IMR-90 (cell line): Measurements from ENCODE around the gene PIP5K1C. TPM values are rescaled to one million over a fixed set of nuclear protein-coding genes. Genes with fewer than 3 reads are reported as not detected.

Experiments used
- ATAC-seq: fragments of 200-7000 bp; cut with Tn5 transposase; 2 replicates; pipeline ENCODE4 v1.9.1; 2020; ENCODE audit warnings: low read depth, mild to moderate bottlenecking, moderate library complexity
- BruUV-seq: library from RNA; stranded (reverse); fragments of 400-500 nt; replicated peaks from 2 replicates; lab custom pipeline; 2021; lab: Mats Ljungman, UMichigan
- CTCF ChIA-PET: fragments of 300-600 bp; formaldehyde crosslinking; extraction: SDS; loops from one replicate; lab custom pipeline; 2021; ENCODE audit warnings: antibody characterized with exemption; lab: Yijun Ruan, JAX
- POLR2A ChIA-PET: fragments of 300-600 bp; sonication (Branson Sonifier 250); formaldehyde crosslinking; loops from one replicate; lab custom pipeline; 2022; ENCODE audit warnings: antibody characterized with exemption; ENCODE audit not compliant: unreplicated experiment; lab: Charles Lee
- DNase-seq: peaks from one replicate; pipeline ENCODE4 v3.0.0; 2013
- H2AFZ ChIP-seq: replicated peaks from 2 replicates; pipeline ENCODE3; 2013; ENCODE audit warnings: low read length, mild to moderate bottlenecking; ENCODE audit not compliant: poor library complexity
- H2AK5ac ChIP-seq: 2 replicates; pipeline ENCODE4 v1.6.1; 2013; ENCODE audit warnings: low read depth, low read length, inconsistent platforms
- H2AK9ac ChIP-seq: replicated peaks from 2 replicates; pipeline ENCODE3; 2013; ENCODE audit warnings: mild to moderate bottlenecking, low read depth, low read length, moderate library complexity; ENCODE audit not compliant: poor library complexity
- H2BK120ac ChIP-seq: 2 replicates; pipeline ENCODE4 v1.6.1; 2013; ENCODE audit warnings: low read depth, low read length, inconsistent platforms
- H2BK15ac ChIP-seq: 3 replicates; pipeline ENCODE4 v1.6.1; 2013; ENCODE audit warnings: low read depth, low read length, inconsistent platforms
- H2BK20ac ChIP-seq: 2 replicates; pipeline ENCODE4 v1.6.1; 2013; ENCODE audit warnings: low read depth, mild to moderate bottlenecking, inconsistent platforms, low read length, moderate library complexity
- H2BK5ac ChIP-seq: 2 replicates; pipeline ENCODE4 v1.6.1; 2013; ENCODE audit warnings: mild to moderate bottlenecking, low read depth, low read length, inconsistent platforms; ENCODE audit not compliant: poor library complexity, severe bottlenecking
- H3K14ac ChIP-seq: replicated peaks from 2 replicates; pipeline ENCODE4 v1.6.1; 2013; ENCODE audit warnings: low read depth, low read length, inconsistent platforms
- H3K18ac ChIP-seq: 2 replicates; pipeline ENCODE4 v1.6.1; 2013; ENCODE audit warnings: low read depth, low read length, control low read depth
- H3K23ac ChIP-seq: 2 replicates; pipeline ENCODE4 v1.6.1; 2013; ENCODE audit warnings: low read depth, low read length, inconsistent platforms
- H3K27ac ChIP-seq: 2 replicates; pipeline ENCODE4 v1.5.1; 2013; ENCODE audit warnings: mild to moderate bottlenecking, control low read depth, low read length; ENCODE audit not compliant: insufficient read depth
- H3K27me3 ChIP-seq: 2 replicates; pipeline ENCODE4 v1.6.1; 2013; ENCODE audit warnings: low read length; ENCODE audit not compliant: control insufficient read depth, insufficient read depth
- H3K36me3 ChIP-seq: 2 replicates; pipeline ENCODE4 v1.6.1; 2013; ENCODE audit warnings: low read length, mixed read lengths; ENCODE audit not compliant: control insufficient read depth, insufficient read depth
- H3K4ac ChIP-seq: 2 replicates; pipeline ENCODE4 v1.6.1; 2013; ENCODE audit warnings: low read depth, low read length, inconsistent platforms
- H3K4me1 ChIP-seq: 2 replicates; pipeline ENCODE4 v1.6.1; 2013; ENCODE audit warnings: low read length, mixed read lengths; ENCODE audit not compliant: control insufficient read depth, insufficient read depth
- H3K4me2 ChIP-seq: 2 replicates; pipeline ENCODE4 v1.6.1; 2013; ENCODE audit warnings: low read depth, mild to moderate bottlenecking, control low read depth, low read length, moderate library complexity
- H3K4me3 ChIP-seq: 2 replicates; pipeline ENCODE4 v1.5.1; 2013; ENCODE audit warnings: low read depth, mild to moderate bottlenecking, control low read depth, low read length, moderate library complexity; ENCODE audit not compliant: insufficient read depth
- H3K56ac ChIP-seq: 2 replicates; pipeline ENCODE4 v1.6.1; 2013; ENCODE audit warnings: low read length, inconsistent platforms; ENCODE audit not compliant: insufficient read depth; ENCODE audit errors: extremely low read depth
- H3K79me1 ChIP-seq, 2 experiments: 2 replicates each; pipeline ENCODE4 v1.6.1; 2013; ENCODE audit warnings: low read length in 2 of 2, inconsistent platforms in 1 of 2, low read depth in 1 of 2
- H3K9ac ChIP-seq: 2 replicates; pipeline ENCODE4 v1.6.1; 2013; ENCODE audit warnings: low read depth, low read length, control low read depth
- H3K9me1 ChIP-seq: 2 replicates; pipeline ENCODE4 v1.6.1; 2013; ENCODE audit warnings: low read length, inconsistent platforms; ENCODE audit not compliant: insufficient read depth
- H3K9me3 ChIP-seq: 2 replicates; pipeline ENCODE4 v1.6.1; 2013; ENCODE audit warnings: low read length; ENCODE audit not compliant: control insufficient read depth, insufficient read depth
- H4K20me1 ChIP-seq: 2 replicates; pipeline ENCODE4 v1.6.1; 2013; ENCODE audit warnings: low read length, inconsistent platforms; ENCODE audit not compliant: insufficient read depth
- H4K5ac ChIP-seq: 2 replicates; pipeline ENCODE4 v1.6.1; 2013; ENCODE audit warnings: mild to moderate bottlenecking, low read depth, low read length, control low read depth
- H4K8ac ChIP-seq, 2 experiments: 2 replicates each; pipeline ENCODE4 v1.6.1; 2013; ENCODE audit warnings: low read depth in 2 of 2, low read length in 2 of 2, control low read depth in 1 of 2, inconsistent platforms in 1 of 2
- H4K91ac ChIP-seq: 2 replicates; pipeline ENCODE4 v1.6.1; 2013; ENCODE audit warnings: low read depth, low read length, inconsistent platforms; ENCODE audit not compliant: insufficient read depth
- CEBPB ChIP-seq: IDR thresholded peaks from 2 replicates; pipeline ENCODE4 v1.6.1; 2012; ENCODE audit warnings: low read depth, low read length, improper control_type of control experiment
- CHD1 ChIP-seq: IDR thresholded peaks from 2 replicates; pipeline ENCODE4 v1.6.1; 2012; ENCODE audit warnings: low read depth, low read length, improper control_type of control experiment
- CTCF ChIP-seq: conservative IDR thresholded peaks from 2 replicates; pipeline ENCODE4 v1.5.1; 2012; ENCODE audit warnings: mild to moderate bottlenecking, low read depth, low read length, improper control_type of control experiment
- ELK1 ChIP-seq: fragments of 150-350 bp; IDR thresholded peaks from 2 replicates; pipeline ENCODE4 v1.6.1; 2016; ENCODE audit warnings: low read depth, mild to moderate bottlenecking, low read length, moderate library complexity, borderline replicate concordance
- FOS ChIP-seq: fragments of 150-350 bp; IDR thresholded peaks from 2 replicates; pipeline ENCODE4 v1.6.1; 2016; ENCODE audit warnings: low read depth, low read length
- MAZ ChIP-seq: IDR thresholded peaks from 2 replicates; pipeline ENCODE4 v1.6.1; 2012; ENCODE audit warnings: low read depth, mild to moderate bottlenecking, low read length, improper control_type of control experiment, moderate library complexity, borderline replicate concordance
- MXI1 ChIP-seq: IDR thresholded peaks from 2 replicates; pipeline ENCODE4 v1.6.1; 2012; ENCODE audit warnings: low read depth, mild to moderate bottlenecking, low read length, moderate library complexity, borderline replicate concordance
- POLR2A ChIP-seq: IDR thresholded peaks from 2 replicates; pipeline ENCODE4 v1.6.1; 2012; ENCODE audit warnings: mild to moderate bottlenecking, low read depth, low read length
- RCOR1 ChIP-seq: IDR thresholded peaks from 2 replicates; pipeline ENCODE4 v1.6.1; 2012; ENCODE audit warnings: mild to moderate bottlenecking, low read length, improper control_type of control experiment; ENCODE audit not compliant: insufficient replicate concordance
- RFX5 ChIP-seq: IDR thresholded peaks from 2 replicates; pipeline ENCODE4 v1.8.0; 2012; ENCODE audit warnings: low read depth, mild to moderate bottlenecking, low read length, moderate library complexity
- SMC3 ChIP-seq: fragments of 150-350 bp; IDR thresholded peaks from 2 replicates; pipeline ENCODE4 v1.6.1; 2016; ENCODE audit warnings: low read depth, mild to moderate bottlenecking, antibody characterized with exemption, low read length, moderate library complexity
- USF2 ChIP-seq: fragments of 150-350 bp; IDR thresholded peaks from 2 replicates; pipeline ENCODE4 v1.6.1; 2017; ENCODE audit warnings: mild to moderate bottlenecking, antibody characterized with exemption, low read length, low read depth
- WGBS, 2 experiments: methylation state at CpG; one replicate each; pipeline versions ENCODE4 v1.1.5 to v1.1.7; 2013; ENCODE audit warnings: missing lambda C conversion rate in 2 of 2; ENCODE audit not compliant: insufficient read length in 1 of 2; ENCODE audit errors: extremely low coverage in 2 of 2; 5-methylcytosine and 5-hydroxymethylcytosine counted together
- dilution Hi-C: fragments of 300-500 bp; cut with HindIII; formaldehyde crosslinking; loops from one replicate; pipeline ENCODE4 v1.14.3; 2018; ENCODE audit warnings: low sequenced_read_pairs; ENCODE audit not compliant: unreplicated experiment
- in situ Hi-C: fragments of 300-500 bp; cut with MboI; formaldehyde crosslinking; loops from 3 replicates; pipeline ENCODE4 v1.14.3; 2019; ENCODE audit warnings: low sequenced_read_pairs, inconsistent platforms, mixed read lengths
- intact Hi-C: fragments of 100-400 bp; cut with micrococcal nuclease; formaldehyde crosslinking; loops from 2 replicates; pipeline ENCODE4 v1.10.0; 2022
- polyA plus RNA-seq, 3 experiments: library from polyadenylated mRNA; depleted of rRNA; stranded (reverse); fragments of >200 nt; gene quantifications; 2 replicates each; pipeline ENCODE4 v1.2.3, GENCODE V29; 2012; ENCODE audit warnings: low replicate concordance in 1 of 3
- total RNA-seq: library from RNA; depleted of rRNA; stranded (reverse); fragments of >200 nt; gene quantifications from 2 replicates; pipeline ENCODE4 v1.2.3, GENCODE V29; 2012

Gene PIP5K1C
- total and polyA plus RNA-seq, 2 of the 4 experiments (the other 2 are of a cell fraction): 13.6 to 23.3 TPM

GRCh38 chr19:3604987-3605343 is 95.3 kb downstream of the PIP5K1C start:
- Histone ChIP-seq H4K8ac (no peak overlapping the region), H4K20me1 (no peaks in the 10 kb centered on the region), H3K36me3 (no peaks in the 10 kb centered on the region; the same call in 1 of the 2 replicates), H3K27ac (no peak overlapping the region), H2BK20ac (no peak overlapping the region), H2BK5ac (no peak overlapping the region), H3K9ac (no peak overlapping the region), H3K27me3 (no peaks in the 10 kb centered on the region), H3K4me1 (peaks cover 11% of the 10 kb centered on the region), H3K9me1 (0 out of 2 replicates have a peak, but pooled peaks cover 6% of the 10 kb centered on the region), H3K4ac (no peak overlapping the region), H2AK9ac (no peak overlapping the region), H4K5ac (no peak overlapping the region), H4K91ac (no peak overlapping the region), H3K4me2 (no peak overlapping the region), H2AFZ (peak overlapping the region; percentile 9), H3K14ac (no peak overlapping the region), H3K56ac (no peak overlapping the region), H3K23ac (peak overlapping the region; percentile 11; the same call in 1 of the 2 replicates), H2BK120ac (no peak overlapping the region), H3K79me1 (peaks cover 7 to 17% of the 10 kb centered on the region in 2 experiments), H2AK5ac (0 out of 2 replicates have a peak overlapping the region, but pooled peaks have one; percentile 42), H3K9me3 (no peaks in the 10 kb centered on the region), H3K18ac (no peak overlapping the region), H3K4me3 (no peak overlapping the region), H2BK15ac (no peak overlapping the region)
- TF ChIP-seq CTCF (no peak), RFX5 (no peak), FOS (no peak), CEBPB (no peak), SMC3 (no peak), USF2 (no peak), CHD1 (no peak), POLR2A (no peak), MAZ (no peak), ELK1 (no peak), MXI1 (no peak), RCOR1 (no peak)
- dilution Hi-C loops (no loop called here), in situ Hi-C loops (loop anchor here (25.0 kb wide), 1 partner anchor 293 kb away; no protein-coding TSS in a partner anchor), intact Hi-C loops (no loop called here)
- CTCF ChIA-PET: no interaction called here
- WGBS, 2 experiments: no CpG with 5 or more reads among the region's 11 CpGs
- ATAC-seq (no peak), DNase-seq (no peak)
- POLR2A ChIA-PET: no interaction called here
- BruUV-seq: no TSS peak
